Measurements from ENCODE around the gene NBPF1. TPM values are rescaled to one million over a fixed set of nuclear protein-coding genes. Genes with fewer than 3 reads are reported as not detected.
"Not testable (repeated sequence)": the region's sequence is repeated elsewhere in the genome, so short reads cannot be mapped to it uniquely, and the experiment has no call there.

NBPF1 gene
- total RNA-seq, 1 donor from 2014 or later, result 41.8 TPM

DNA sequence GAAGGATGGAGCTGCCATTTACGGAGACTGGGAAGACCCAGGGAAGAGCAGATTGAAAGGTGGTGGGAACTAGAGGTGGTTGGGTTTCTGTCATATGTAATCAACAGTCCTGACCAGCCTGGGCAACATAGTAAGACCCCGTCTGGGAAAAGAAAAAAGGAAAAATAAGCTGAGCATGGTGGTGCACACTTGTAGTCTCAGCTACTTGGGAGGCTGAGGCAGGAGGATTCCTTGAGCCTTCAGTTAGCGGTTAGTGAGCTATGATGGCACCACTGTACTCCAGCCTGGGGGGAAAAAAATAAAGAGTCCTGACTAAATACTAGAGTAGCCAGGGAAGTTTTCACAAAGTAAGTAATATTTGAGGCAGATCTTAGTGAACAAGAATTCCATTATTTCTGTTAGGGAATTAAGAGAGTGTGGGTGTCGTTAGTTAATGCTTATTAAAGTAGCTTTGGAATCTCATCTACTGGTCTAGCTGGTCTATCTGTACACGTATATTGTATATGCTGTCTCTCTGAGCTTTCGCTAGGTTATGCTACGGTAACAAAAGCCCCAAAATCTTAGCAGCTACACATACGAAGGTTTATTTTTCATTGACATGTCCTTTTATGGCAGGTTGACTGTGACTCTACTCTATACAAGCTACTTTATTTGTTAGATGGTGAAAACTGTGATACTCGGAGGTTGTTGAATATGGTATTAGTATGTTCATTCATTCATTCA, 4.4 kb downstream of the NBPF1 start:
- no peak for TF ChIP-seq CTCF (IDR thresholded peaks at IDR 0.05; ENCODE audit: unreplicated experiment)
- Mint-ChIP-seq H3K27ac (ENCODE audit: unreplicated experiment) (no peak overlapping the region), H3K4me1 (ENCODE audit: unreplicated experiment) (no peaks in the 10 kb centered on the region), H3K36me3 (ENCODE audit: low read depth, unreplicated experiment) (no peaks in the 10 kb centered on the region), H3K27me3 (ENCODE audit: unreplicated experiment) (no peaks in the 10 kb centered on the region), H3K4me3 (ENCODE audit: unreplicated experiment) (no peak overlapping the region), H3K9me3 (ENCODE audit: unreplicated experiment) (no peaks in the 10 kb centered on the region)
- no peak for DNase-seq (ENCODE audit: low spot score)

DNA sequence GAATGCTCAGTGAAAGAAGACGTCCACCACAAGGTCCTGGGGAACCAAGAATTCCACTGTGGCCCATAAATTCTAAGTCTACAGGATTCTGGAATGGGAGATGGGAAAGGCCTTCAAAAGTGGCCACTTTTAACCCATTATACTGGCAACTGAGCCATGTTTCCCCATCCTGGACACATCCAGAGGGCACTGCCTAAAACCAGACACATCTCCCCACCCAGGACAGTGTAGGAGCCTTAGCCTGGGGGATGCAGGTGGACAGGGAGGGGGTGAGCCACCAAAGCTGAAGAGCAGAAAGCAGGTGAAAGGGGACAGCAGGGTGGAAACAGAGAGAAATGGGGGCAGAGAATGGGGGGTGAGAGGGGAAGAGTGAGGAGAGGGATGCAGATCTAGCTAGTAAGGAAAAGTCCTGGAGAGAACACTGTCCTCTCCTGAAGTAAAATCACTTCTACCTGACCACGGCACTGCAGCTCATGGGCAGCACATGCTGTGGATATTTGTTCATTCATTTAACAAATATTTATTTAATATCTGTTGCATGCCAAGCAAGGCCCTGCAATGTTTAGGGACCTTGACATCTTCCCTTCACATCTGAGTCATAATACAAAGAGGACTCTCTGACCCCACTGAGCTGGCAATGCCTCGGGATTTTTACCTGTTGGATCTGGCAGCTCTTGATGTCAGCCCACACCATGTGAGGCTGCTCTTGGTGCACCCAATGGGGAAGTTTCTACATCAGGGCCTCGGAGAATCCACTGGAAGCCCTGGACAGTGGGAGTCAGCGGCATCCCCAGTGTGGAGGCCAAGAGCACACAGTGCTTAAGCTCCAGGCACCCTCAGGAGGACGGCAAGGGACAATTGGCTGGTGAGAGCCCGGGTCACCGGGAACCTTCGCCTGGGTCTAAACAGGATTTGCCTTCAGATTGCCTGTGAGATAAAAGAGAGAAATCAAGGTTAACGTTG, 5.2 kb downstream of the NBPF1 start:
- not testable (repeated sequence) for H3K4me1 Mint-ChIP-seq (ENCODE audit: unreplicated experiment); H3K36me3 Mint-ChIP-seq (ENCODE audit: low read depth, unreplicated experiment); H3K27ac Mint-ChIP-seq (ENCODE audit: unreplicated experiment); H3K27me3 Mint-ChIP-seq (ENCODE audit: unreplicated experiment); H3K4me3 Mint-ChIP-seq (ENCODE audit: unreplicated experiment); H3K9me3 Mint-ChIP-seq (ENCODE audit: unreplicated experiment)
- DNase-seq (ENCODE audit: low spot score), result peak; percentile 7

- H3K9me3 Mint-ChIP-seq (ENCODE audit: unreplicated experiment), result no peaks in the 10 kb centered on the region
- H3K27me3 Mint-ChIP-seq (ENCODE audit: unreplicated experiment), result no peaks in the 10 kb centered on the region
- TF ChIP-seq CTCF (IDR thresholded peaks at IDR 0.05; ENCODE audit: unreplicated experiment), result no peak
- no peak for DNase-seq (ENCODE audit: low spot score)
- H3K36me3 Mint-ChIP-seq (ENCODE audit: low read depth, unreplicated experiment), result no peaks in the 10 kb centered on the region
- no peak overlapping the region for H3K4me3 Mint-ChIP-seq (ENCODE audit: unreplicated experiment)
- no peaks in the 10 kb centered on the region for H3K4me1 Mint-ChIP-seq (ENCODE audit: unreplicated experiment)
- no peak overlapping the region for H3K27ac Mint-ChIP-seq (ENCODE audit: unreplicated experiment)
Observed at GRCh38 chr1:16607433-16607851, 5.9 kb downstream of the NBPF1 start.

GRCh38 chr1:16606666-16607432, 6.5 kb downstream of the NBPF1 start:
- H3K36me3 Mint-ChIP-seq (ENCODE audit: low read depth, unreplicated experiment); H3K27ac Mint-ChIP-seq (ENCODE audit: unreplicated experiment); H3K27me3 Mint-ChIP-seq (ENCODE audit: unreplicated experiment); H3K9me3 Mint-ChIP-seq (ENCODE audit: unreplicated experiment); H3K4me3 Mint-ChIP-seq (ENCODE audit: unreplicated experiment); H3K4me1 Mint-ChIP-seq (ENCODE audit: unreplicated experiment); DNase-seq (ENCODE audit: low spot score): not testable (repeated sequence)

- no peak for DNase-seq (ENCODE audit: low spot score)
- H3K27ac Mint-ChIP-seq (ENCODE audit: unreplicated experiment), result no peak overlapping the region
- no peaks in the 10 kb centered on the region for H3K27me3 Mint-ChIP-seq (ENCODE audit: unreplicated experiment)
- no peaks in the 10 kb centered on the region for H3K9me3 Mint-ChIP-seq (ENCODE audit: unreplicated experiment)
- TF ChIP-seq CTCF (IDR thresholded peaks at IDR 0.05; ENCODE audit: unreplicated experiment), result no peak
- no peak overlapping the region for H3K4me3 Mint-ChIP-seq (ENCODE audit: unreplicated experiment)
- no peaks in the 10 kb centered on the region for H3K36me3 Mint-ChIP-seq (ENCODE audit: low read depth, unreplicated experiment)
- H3K4me1 Mint-ChIP-seq (ENCODE audit: unreplicated experiment), result no peaks in the 10 kb centered on the region
Observed at GRCh38 chr1:16605532-16606505, 7.5 kb downstream of the NBPF1 start.
